ENCODE data around the gene ATRAID.

GRCh38 chr2:27164960-27165763 lies 46.7 kb upstream of the ATRAID start:
- TF ChIP-seq CTCF (conservative IDR thresholded peaks at IDR 0.05) (no peak), EZH2 (IDR thresholded peaks at IDR 0.05; ENCODE audit: low read depth) (no peak)

Measured in PC-9 (cell line).